ENCODE results near the gene DHRS7C. TPM values are rescaled to one million over a fixed set of nuclear protein-coding genes. Genes with fewer than 3 reads are reported as not detected.

The DHRS7C gene
- total RNA-seq, 1 donor from 2014 or later = not detected

DNA sequence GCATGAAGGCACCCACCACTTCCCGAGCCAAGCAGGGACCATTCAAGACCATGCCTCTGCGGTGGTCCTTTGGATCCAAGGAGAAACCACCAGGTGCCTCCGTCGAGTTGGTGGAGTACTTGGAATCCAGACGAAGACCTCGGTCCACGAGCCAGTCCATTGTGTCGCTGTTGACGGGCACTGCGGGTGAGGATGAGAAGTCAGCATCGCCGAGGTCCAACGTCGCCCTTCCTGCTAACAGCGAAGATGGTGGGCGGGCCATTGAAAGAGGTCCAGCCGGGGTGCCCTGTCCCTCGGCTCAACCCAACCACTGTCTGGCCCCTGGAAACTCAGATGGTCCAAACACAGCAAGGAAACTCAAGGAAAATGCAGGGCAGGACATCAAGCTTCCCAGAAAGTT is 63.4 kb downstream of the DHRS7C start:
- Histone ChIP-seq H3K36me3 (ENCODE audit: control insufficient read depth, insufficient read depth, low read length) (peaks cover 11% of the 10 kb centered on the region), H3K4me3 (ENCODE audit: low read depth, low read length) (no peak overlapping the region), H3K27me3 (ENCODE audit: control insufficient read depth, insufficient read depth, low read length) (no peaks in the 10 kb centered on the region)
- FAIRE-seq = no peak
- no peak for DNase-seq (ENCODE audit: low read depth)
- TF ChIP-seq, protein P1, sequence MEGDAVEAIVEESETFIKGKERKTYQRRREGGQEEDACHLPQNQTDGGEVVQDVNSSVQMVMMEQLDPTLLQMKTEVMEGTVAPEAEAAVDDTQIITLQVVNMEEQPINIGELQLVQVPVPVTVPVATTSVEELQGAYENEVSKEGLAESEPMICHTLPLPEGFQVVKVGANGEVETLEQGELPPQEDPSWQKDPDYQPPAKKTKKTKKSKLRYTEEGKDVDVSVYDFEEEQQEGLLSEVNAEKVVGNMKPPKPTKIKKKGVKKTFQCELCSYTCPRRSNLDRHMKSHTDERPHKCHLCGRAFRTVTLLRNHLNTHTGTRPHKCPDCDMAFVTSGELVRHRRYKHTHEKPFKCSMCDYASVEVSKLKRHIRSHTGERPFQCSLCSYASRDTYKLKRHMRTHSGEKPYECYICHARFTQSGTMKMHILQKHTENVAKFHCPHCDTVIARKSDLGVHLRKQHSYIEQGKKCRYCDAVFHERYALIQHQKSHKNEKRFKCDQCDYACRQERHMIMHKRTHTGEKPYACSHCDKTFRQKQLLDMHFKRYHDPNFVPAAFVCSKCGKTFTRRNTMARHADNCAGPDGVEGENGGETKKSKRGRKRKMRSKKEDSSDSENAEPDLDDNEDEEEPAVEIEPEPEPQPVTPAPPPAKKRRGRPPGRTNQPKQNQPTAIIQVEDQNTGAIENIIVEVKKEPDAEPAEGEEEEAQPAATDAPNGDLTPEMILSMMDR (IDR thresholded peaks at IDR 0.05; ENCODE audit: insufficient read depth, low read length, severe bottlenecking) = no peak

DNA sequence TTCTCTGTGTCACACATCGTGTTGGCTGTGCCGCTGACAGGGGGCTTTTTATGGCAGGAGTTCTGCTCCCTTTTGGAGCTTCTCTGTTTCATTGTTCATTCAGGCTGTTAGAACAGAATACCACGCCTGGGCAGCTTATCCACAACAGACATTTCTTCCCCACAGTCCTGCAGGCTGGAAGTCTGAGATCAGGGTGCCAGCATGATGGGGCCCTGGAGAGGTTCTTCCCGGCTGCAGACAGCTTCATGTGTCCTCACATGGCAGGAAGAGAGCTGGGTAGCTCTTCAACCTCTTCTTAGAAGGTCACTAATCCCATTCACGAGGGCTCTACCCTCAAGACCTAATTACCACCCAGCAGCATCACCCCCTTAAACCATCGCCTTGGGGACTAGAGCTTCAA is 65.1 kb downstream of the DHRS7C start:
- TF ChIP-seq, protein P1 (IDR thresholded peaks at IDR 0.05; ENCODE audit: insufficient read depth, low read length, severe bottlenecking) = no peak
- Histone ChIP-seq H3K4me3 (ENCODE audit: low read depth, low read length) (no peak overlapping the region), H3K36me3 (ENCODE audit: control insufficient read depth, insufficient read depth, low read length) (peaks cover 11% of the 10 kb centered on the region), H3K27me3 (ENCODE audit: control insufficient read depth, insufficient read depth, low read length) (no peaks in the 10 kb centered on the region)
- no peak for DNase-seq (ENCODE audit: low read depth)
- FAIRE-seq = no peak

DNA sequence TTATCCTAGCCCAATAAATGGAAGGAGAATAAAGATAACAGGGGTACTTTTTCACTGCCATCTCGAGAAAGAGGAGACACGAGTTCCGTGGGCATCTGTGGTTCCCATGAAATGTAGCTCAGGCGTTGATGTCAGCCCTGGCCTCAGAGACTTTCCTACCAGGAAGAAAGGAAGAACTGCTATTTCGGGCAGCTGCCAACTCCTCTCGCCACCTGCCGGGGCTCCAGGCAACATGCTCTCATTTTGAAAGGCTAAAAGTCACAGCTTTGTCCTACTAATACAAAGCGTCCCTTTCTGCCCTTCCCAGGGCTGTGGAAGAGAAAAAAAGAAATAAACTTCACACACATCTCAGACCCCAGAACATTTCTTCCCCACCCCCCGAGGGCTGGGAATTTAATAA is 65.8 kb downstream of the DHRS7C start:
- FAIRE-seq (no peak), DNase-seq (ENCODE audit: low read depth) (no peak)
- peaks cover 11% of the 10 kb centered on the region for H3K36me3 ChIP-seq (ENCODE audit: control insufficient read depth, insufficient read depth, low read length)
- TF ChIP-seq, protein P1 (IDR thresholded peaks at IDR 0.05; ENCODE audit: insufficient read depth, low read length, severe bottlenecking) = no peak
- no peaks in the 10 kb centered on the region for H3K27me3 ChIP-seq (ENCODE audit: control insufficient read depth, insufficient read depth, low read length)
- H3K4me3 ChIP-seq (ENCODE audit: low read depth, low read length) = no peak overlapping the region

Other genes starting within 250 kb of the DHRS7C start
- 58.4 and 107 TPM in 2 replicates for gene STX8, start 215.8 kb downstream of the DHRS7C start, total RNA-seq
- gene CFAP52, start 214.9 kb downstream of the DHRS7C start, total RNA-seq = not detected in 2 replicates
- gene USP43, start 146.1 kb downstream of the DHRS7C start, total RNA-seq = 13.4 and 14.2 TPM in 2 replicates
- gene GSG1L2, start 30.5 kb upstream of the DHRS7C start, total RNA-seq = not detected in 2 replicates
- gene GLP2R, start 34.3 kb upstream of the DHRS7C start, total RNA-seq = under 0.01 TPM in 1 of 2 replicates, not detected in the other
- gene RCVRN, start 113.7 kb upstream of the DHRS7C start, total RNA-seq = not detected in 2 replicates